Inflammatory macrophage treated with lipopolysaccharide for 1 hour (primary cell): ENCODE results near the gene OTOF.

ENCODE experiments used
- DNase-seq, 2 donors: peaks; one replicate each; pipeline ENCODE4 v3.0.0-alpha.2; 2020 to 2022

OTOF gene

GRCh38 chr2:26477911-26478253 is at the start of gene OTOF:
Gene OTOF, minus strand, starts transcription at chr2:26478124.
- DNase-seq = no peak

DNA sequence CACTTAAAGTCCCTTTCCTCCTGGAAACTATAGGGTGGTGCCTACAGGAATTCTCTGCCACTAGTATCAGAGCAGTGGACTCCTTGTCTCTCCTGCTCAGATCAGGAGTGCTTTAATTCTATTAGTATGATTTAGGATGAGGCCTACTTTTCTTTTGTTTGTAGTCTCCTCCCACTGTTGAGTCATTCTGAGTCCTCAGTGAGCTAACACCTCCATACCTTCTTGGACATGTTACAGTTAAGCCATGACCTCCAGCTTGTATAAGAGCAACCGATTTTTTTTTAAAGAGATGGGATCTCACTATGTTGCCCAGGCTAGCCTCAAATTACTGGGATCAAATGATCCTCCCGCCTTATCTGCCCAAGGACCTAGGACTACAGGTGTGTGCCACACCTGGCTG is 48.7 kb upstream of the OTOF start:
- no peak for DNase-seq

DNA sequence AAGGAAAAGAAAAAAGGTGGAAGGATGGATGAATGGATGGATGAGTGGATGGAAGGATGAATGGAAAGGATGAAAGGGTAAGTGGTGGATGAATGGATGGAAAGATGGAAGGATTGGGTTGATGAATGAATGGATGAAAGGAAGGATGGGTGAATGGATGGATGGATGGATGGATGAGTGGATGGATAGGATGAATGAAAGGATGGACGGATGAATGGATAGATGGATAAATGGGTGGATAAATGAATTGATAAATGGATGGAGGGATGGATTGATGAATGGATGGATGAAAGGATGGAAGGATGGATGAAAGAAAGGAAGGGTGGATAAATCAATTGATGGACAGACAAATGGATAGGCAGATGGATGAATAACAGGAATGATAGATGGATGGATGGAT is 48.2 kb upstream of the OTOF start:
- DNase-seq = no peak

DNA sequence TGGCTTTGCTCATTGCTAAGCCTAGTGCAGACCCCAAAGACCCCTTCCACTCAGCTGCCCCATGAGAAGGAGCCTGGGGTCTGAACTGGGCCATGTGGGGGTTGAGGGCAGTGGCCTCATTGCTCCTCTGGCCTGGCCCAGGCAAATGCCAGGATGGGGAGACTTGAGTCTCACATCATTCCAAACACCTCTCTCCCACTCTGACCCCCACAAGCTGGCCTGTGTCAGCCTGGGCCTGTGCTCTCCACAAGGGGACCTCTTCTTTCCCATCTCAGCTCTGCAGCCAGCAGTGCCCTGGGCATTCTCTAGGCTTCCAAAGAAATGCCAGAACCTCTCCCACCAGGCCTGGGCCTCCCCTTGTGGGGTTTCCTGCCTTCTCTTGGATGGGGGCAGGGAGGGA is 45.8 kb upstream of the OTOF start:
- no peak for DNase-seq

GRCh38 chr2:26522751-26523171 is 44.8 kb upstream of the OTOF start:
- DNase-seq = no peak

DNA sequence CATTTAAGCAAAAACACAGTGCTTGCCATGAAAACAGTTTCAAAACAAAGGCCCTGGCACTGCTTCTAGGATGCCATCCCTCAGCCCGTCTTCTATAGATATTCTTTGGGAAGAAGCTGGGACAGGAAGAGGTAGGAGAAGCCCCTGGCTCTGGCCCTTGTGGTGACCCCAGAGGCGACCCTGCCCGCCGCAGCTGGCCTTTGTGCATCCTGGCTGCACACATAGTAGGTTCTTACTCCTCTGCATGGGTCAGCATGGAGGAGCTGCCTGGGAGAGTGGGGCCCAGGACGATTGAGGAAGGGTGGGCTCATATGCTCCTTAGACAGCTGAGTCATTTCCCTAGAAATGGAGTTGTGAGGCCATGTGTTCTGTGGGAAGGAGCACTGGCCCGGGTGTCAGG is 44.4 kb upstream of the OTOF start:
- no peak for DNase-seq

GRCh38 chr2:26521913-26522180 is 43.9 kb upstream of the OTOF start:
- DNase-seq = no peak

GRCh38 chr2:26521054-26521912 is 43.4 kb upstream of the OTOF start:
- DNase-seq = no peak

GRCh38 chr2:26520148-26520449 is 42.2 kb upstream of the OTOF start:
- DNase-seq = no peak

- no peak for DNase-seq
Observed at GRCh38 chr2:26519396-26520147, 41.6 kb upstream of the OTOF start.

DNA sequence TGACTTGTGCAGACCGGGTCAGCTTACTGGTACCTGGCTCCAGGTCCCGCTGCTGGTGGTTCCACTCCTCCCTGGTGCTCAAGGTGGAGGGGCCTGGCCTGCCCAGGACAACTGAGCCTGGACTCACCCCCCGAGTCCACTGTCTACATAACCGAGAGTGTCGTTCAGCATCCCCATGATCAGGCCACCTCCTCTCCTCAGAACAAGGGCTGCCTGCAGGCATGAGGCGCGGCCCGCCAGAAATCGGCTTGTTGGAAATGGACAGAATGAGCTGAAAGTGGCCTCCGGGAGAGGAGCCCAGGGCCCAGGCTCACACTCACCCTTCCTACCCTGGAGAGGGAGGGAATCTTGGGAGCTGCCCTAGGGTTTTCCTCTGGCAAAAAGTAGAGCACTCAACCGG is 38.9 kb upstream of the OTOF start:
- DNase-seq = no peak

DNA sequence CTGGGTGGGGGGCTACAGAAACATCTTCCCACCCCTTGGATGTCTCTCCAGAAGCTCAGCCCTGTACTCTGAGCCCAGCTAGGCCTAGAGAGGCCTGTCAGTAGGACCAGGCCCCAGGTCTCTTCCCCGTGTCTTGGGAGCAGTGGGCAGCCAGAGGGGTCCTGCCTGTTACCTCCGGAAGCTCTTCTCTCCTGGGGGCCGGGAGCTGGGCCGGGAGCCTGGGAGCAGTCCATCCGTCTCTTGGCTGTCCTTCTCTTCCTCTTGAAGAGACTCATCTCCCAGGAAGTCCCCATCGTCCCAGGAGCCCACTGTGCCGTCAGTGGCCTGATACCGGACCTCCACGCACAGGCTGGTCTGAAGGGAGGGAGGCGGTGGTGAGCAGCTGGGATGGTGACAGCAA is 38.3 kb upstream of the OTOF start:
- DNase-seq = no peak

GRCh38 chr2:26515771-26516170 is 37.8 kb upstream of the OTOF start:
- DNase-seq = no peak

- DNase-seq = no peak
Observed at GRCh38 chr2:26514045-26514444, 36.1 kb upstream of the OTOF start.

DNA sequence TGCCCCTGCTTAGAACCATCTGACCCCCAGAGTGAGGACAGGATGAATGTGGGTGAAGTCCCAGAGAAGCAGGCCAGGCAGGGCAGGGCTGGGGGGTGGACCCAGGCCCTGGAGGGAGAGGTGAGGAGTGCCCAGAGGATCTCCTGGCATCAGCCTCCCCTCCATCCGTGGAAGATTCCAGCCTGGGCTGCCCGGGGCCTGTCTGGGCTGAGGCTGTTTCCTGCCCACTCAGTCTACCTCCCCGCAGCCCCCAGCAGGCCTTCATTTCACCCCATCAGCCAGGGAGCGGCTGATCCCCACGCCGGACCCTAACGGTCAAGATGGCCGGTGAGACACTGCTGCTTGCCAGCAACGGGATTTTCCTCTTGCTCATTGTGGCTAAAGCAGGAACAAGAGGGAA is 35.3 kb upstream of the OTOF start:
- DNase-seq = no peak

DNA sequence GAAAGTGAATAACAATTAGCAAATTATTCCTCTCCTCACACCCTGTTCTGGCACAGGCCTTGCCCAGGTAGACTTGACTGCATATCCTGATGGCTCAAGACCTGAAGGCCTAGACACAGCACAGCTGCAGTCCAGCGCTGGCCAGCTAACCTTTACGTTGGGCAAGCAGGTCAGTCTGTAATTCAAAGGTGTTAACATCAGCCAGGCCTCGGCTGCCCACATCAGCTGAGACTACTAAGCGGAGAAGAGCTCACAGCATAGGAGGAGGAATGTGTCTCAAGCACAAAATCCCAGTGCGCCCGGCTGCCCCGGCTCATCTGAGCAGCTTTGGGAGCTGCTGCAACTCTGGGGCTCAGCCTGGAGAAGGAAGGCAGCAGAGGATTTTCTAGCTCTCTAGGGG is 33.5 kb upstream of the OTOF start:
- DNase-seq = no peak

GRCh38 chr2:26510344-26510973 is 32.5 kb upstream of the OTOF start:
- DNase-seq = no peak

DNA sequence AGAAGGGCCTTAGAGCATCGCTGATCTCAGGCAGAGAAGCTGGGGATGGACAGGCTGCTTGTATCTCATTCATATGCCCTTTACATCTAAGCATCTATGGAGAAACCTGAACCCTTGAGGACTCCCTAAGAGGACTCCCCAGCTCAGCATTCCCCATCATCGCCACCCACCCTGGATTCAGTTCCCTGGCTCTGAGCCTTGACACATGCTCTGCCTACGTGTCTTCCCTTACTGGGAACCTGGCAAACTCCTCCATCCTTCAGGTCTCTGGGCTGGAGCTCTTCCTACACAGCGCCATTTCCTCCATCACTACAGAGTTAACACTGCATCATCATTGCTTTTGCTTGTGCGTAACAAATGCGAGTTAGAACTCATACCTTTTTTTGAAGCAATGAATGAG is 31.2 kb upstream of the OTOF start:
- no peak for DNase-seq

- no peak for DNase-seq
Observed at GRCh38 chr2:26507932-26508331, 30.0 kb upstream of the OTOF start.

- no peak for DNase-seq
Observed at GRCh38 chr2:26507088-26507487, 29.2 kb upstream of the OTOF start.

DNA sequence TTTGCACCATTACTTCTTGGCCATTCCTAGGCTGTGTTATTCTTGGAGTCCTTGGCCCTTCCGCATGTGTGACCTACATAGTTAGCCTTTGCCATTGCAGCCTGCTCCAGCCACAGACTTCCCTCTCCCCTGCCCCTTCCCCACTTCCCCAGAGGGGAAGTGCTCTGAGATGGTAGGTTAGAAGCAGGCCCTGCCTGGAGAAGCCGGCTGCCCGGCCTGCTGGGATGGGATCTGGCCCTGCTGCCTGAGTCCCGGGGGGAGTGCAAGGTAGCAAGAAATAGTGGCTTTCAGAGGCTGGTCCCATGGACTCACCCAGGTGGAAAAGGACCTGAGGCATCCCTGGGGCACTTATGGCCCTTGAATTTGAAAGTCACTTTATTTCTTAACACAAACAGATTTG is 28.4 kb upstream of the OTOF start:
- DNase-seq = no peak

- no peak for DNase-seq
Observed at GRCh38 chr2:26504002-26504401, 26.1 kb upstream of the OTOF start.

DNA sequence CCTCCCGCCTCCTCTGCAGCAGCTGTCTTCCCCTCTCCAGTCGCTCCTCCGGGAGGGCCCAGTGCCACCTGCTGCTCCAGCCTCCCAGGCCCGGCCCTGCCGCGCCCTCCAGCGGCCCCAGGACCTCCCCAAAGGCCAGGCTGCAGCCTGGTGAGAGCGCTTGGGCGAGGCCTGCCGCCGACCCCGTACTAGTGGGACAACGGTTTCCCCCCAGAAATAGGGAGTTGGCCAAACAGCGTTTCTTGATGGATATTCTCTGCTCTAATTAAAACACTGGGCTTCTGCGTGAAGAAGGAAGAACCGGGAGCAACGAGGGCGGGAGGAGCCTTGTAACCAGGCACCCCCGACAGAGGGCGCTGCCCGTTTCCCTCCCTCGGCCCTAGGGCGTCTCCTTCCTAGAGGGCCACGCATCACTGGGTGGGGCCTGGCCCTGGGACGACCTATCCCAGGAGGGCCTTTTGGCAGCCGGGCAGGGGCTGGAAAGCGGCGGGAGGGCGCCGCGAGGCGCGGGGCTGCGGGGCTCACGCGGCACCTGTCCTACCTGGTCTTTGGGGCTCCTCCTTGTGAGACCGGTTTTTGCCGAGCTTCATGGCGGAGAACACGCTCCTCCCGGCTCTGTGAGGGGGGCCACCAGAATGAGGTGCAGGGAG is 25.4 kb upstream of the OTOF start:
- peak; percentile 57 to 94 for DNase-seq

- no peak for DNase-seq
Observed at GRCh38 chr2:26500406-26500805, 22.5 kb upstream of the OTOF start.
